ENCODE measurements around the gene S100A7.
"Not testable (repeated sequence)": the region's sequence is repeated elsewhere in the genome, so short reads cannot be mapped to it uniquely, and the experiment has no call there.

S100A7 gene

DNA sequence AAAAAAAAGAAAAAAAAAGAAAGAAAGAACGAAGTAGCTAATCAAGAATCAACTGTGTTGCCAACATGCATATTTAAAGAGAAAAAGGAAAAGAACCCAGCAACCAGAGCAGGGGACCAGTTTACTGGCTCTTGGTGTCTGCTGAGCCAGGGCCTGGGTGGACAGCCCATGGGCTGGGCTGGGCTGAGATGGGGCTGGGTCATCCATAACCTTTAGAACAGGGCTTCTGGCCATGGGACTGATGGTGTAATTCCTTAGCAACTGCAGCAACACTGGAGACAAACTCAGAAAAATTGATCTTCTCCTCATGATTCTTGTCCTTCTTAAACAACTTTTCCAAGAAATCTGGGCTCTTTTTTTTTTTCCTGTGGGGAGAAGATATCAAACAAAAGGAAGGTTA lies 33.6 kb downstream of the S100A7 start:
- H3K27ac ChIP-seq = no peak overlapping the region
- no peaks in the 10 kb centered on the region for H3K4me1 ChIP-seq (ENCODE audit: control insufficient read depth in 1 of 2, insufficient read depth in 1 of 2, low read depth in 1 of 2, low read length in 1 of 2)
- H3K4me3 ChIP-seq (ENCODE audit: low read depth in 1 of 2, low read length in 1 of 2) = no peak overlapping the region
- H3K27me3 ChIP-seq = peaks cover 70% of the 10 kb centered on the region
- no peaks in the 10 kb centered on the region for H3K36me3 ChIP-seq
- H3K9me3 ChIP-seq = no peaks in the 10 kb centered on the region
- TF ChIP-seq CTCF (IDR thresholded peaks at IDR 0.05) = no peak

GRCh38 chr1:153422450-153423068 lies 37.9 kb downstream of the S100A7 start:
- H3K4me3 ChIP-seq (ENCODE audit: low read depth in 1 of 2, low read length in 1 of 2) = no peak overlapping the region
- no peaks in the 10 kb centered on the region for H3K9me3 ChIP-seq
- H3K27ac ChIP-seq = no peak overlapping the region
- TF ChIP-seq CTCF (IDR thresholded peaks at IDR 0.05) = no peak
- peaks cover 91% of the 10 kb centered on the region for H3K27me3 ChIP-seq
- no peaks in the 10 kb centered on the region for H3K36me3 ChIP-seq
- H3K4me1 ChIP-seq (ENCODE audit: control insufficient read depth in 1 of 2, insufficient read depth in 1 of 2, low read depth in 1 of 2, low read length in 1 of 2) = no peaks in the 10 kb centered on the region

GRCh38 chr1:153420306-153420705 lies 40.1 kb downstream of the S100A7 start:
- Histone ChIP-seq H3K27me3 (peaks cover 74% of the 10 kb centered on the region), H3K4me3 (ENCODE audit: low read depth in 1 of 2, low read length in 1 of 2) (no peak overlapping the region), H3K4me1 (ENCODE audit: control insufficient read depth in 1 of 2, insufficient read depth in 1 of 2, low read depth in 1 of 2, low read length in 1 of 2) (peaks cover 11 to 12% of the 10 kb centered on the region in 2 experiments), H3K36me3 (no peaks in the 10 kb centered on the region), H3K27ac (no peak overlapping the region), H3K9me3 (no peaks in the 10 kb centered on the region)
- no peak for TF ChIP-seq CTCF (IDR thresholded peaks at IDR 0.05)

DNA sequence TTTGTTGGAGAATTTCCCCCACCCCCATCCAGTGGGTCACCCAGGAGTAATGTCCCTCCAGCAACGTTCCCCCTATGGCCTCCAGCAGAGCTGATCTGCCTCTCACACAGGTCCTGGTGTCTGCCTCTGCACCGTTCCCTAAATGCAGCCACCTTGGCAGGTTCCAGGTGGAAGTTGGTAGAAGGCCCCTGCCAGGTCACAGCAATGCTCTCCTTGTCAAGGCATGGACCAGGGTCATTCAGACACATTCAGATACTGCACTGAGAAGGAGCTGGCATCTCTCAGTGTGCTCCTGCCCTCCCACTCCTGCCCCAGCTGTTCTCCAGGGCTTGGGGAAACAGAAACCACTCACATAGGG lies 41.0 kb downstream of the S100A7 start:
- not testable (repeated sequence) for H3K9me3 ChIP-seq; H3K4me3 ChIP-seq (ENCODE audit: low read depth in 1 of 2, low read length in 1 of 2); H3K27ac ChIP-seq; H3K36me3 ChIP-seq
- Histone ChIP-seq H3K27me3 (peaks cover 65% of the 10 kb centered on the region), H3K4me1 (ENCODE audit: control insufficient read depth in 1 of 2, insufficient read depth in 1 of 2, low read depth in 1 of 2, low read length in 1 of 2) (peaks cover 17 to 20% of the 10 kb centered on the region in 2 experiments)

DNA sequence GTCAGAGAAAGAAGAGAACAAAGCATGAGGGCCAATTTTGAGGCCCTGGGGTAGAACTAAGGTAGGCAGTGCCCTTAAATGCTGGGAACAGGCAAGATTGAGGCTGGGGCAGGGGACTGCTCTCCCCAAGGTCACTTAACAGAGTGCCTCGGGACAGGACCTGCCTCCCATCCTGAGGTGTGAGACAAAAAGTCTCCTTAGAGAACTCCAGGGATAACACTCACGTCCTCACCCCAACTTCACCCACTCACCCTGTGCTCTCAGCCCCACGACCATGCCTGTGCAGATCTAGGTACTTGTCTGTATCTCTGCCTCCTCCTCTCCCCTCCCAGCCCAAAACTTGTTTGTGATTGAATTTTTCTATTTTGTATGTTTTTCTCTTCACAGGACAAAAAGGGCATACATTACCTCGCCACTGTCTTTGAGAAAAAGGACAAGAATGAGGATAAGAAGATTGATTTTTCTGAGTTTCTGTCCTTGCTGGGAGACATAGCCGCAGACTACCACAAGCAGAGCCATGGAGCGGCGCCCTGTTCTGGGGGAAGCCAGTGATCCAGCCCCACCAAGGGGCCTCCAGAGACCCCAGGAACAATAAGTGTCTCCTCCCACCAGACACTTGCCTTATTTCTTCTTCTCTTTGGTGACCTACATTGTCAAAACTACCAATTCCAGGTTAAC lies 41.6 kb downstream of the S100A7 start:
- not testable (repeated sequence) for H3K4me3 ChIP-seq (ENCODE audit: low read depth in 1 of 2, low read length in 1 of 2); H3K27ac ChIP-seq; H3K9me3 ChIP-seq; H3K36me3 ChIP-seq
- Histone ChIP-seq H3K4me1 (ENCODE audit: control insufficient read depth in 1 of 2, insufficient read depth in 1 of 2, low read depth in 1 of 2, low read length in 1 of 2) (peaks cover 17 to 20% of the 10 kb centered on the region in 2 experiments), H3K27me3 (peaks cover 60% of the 10 kb centered on the region)

- Histone ChIP-seq H3K27ac (no peak overlapping the region), H3K4me3 (ENCODE audit: low read depth in 1 of 2, low read length in 1 of 2) (no peak overlapping the region)
Observed at GRCh38 chr1:153417136-153417888, 43.1 kb downstream of the S100A7 start.

More at GRCh38 chr1:153417136-153417888, 43.1 kb downstream of the S100A7 start:
- H3K4me1 ChIP-seq (ENCODE audit: control insufficient read depth in 1 of 2, insufficient read depth in 1 of 2, low read depth in 1 of 2, low read length in 1 of 2) = peaks cover 17 to 20% of the 10 kb centered on the region in 2 experiments
- peaks cover 53% of the 10 kb centered on the region for H3K27me3 ChIP-seq
- no peaks in the 10 kb centered on the region for H3K36me3 ChIP-seq
- no peak for TF ChIP-seq CTCF (IDR thresholded peaks at IDR 0.05)
- no peaks in the 10 kb centered on the region for H3K9me3 ChIP-seq

All from neutrophil (primary cell).